Sigmoid colon (tissue), 4 donors: ENCODE data around the gene FMO1.

ENCODE experiments used
- CTCF ChIP-seq, 4 experiments: fragments of 450-650 bp in 3 of 4; fragments of 200-600 bp in 1 of 4; IDR thresholded peaks; one replicate each; pipeline ENCODE4 v1.5.1; 2016 to 2019; ENCODE audit warnings: antibody characterized with exemption in 4 of 4, mild to moderate bottlenecking in 3 of 4, moderate library complexity in 2 of 4
- POLR2A ChIP-seq, 2 donors: fragments of 450-650 bp; IDR thresholded peaks; one replicate each; pipeline ENCODE4 v1.6.1; 2016; ENCODE audit warnings: antibody characterized with exemption in 2 of 2, mild to moderate bottlenecking in 2 of 2, moderate library complexity in 2 of 2
- POLR2AphosphoS5 ChIP-seq, 4 donors: sonication (generic); formaldehyde crosslinking; IDR thresholded peaks; one replicate each; pipeline ENCODE4 v1.6.1; 2017; ENCODE audit warnings: antibody characterized with exemption in 4 of 4

GRCh38 chr1:171263901-171264300 lies 15.6 kb downstream of the FMO1 start:
- no peak for TF ChIP-seq CTCF (IDR thresholded peaks at IDR 0.05)
- no peak for TF ChIP-seq POLR2AphosphoS5 (IDR thresholded peaks at IDR 0.05)
- TF ChIP-seq POLR2A (IDR thresholded peaks at IDR 0.05) = no peak
